ENCODE measurements around the gene ORAI3. TPM values are rescaled to one million over a fixed set of nuclear protein-coding genes. Genes with fewer than 3 reads are reported as not detected.

Gene ORAI3
- total RNA-seq, 1 experiment from 2014 or later, result 9.0 TPM

GRCh38 chr16:30910427-30911029, 38.3 kb upstream of the ORAI3 start:
- Histone ChIP-seq H3K27ac (ENCODE audit: low read depth, low read length) (no peak overlapping the region), H3K4me1 (ENCODE audit: control insufficient read depth in 1 of 2, insufficient read depth in 2 of 2, low read length in 2 of 2) (no peaks in the 10 kb centered on the region), H3K27me3 (ENCODE audit: insufficient read depth, low read length) (no peaks in the 10 kb centered on the region), H3K36me3 (ENCODE audit: control insufficient read depth in 1 of 2, insufficient read depth in 2 of 2, low read length in 2 of 2) (no peaks in the 10 kb centered on the region), H4K20me1 (ENCODE audit: insufficient read depth) (no peaks in the 10 kb centered on the region), H2AFZ (ENCODE audit: low read depth, low read length, poor library complexity, severe bottlenecking) (no peak overlapping the region), H3K9me2 (ENCODE audit: insufficient read depth) (no peaks in the 10 kb centered on the region), H3K9ac (ENCODE audit: low read length) (no peak overlapping the region), H3K79me2 (ENCODE audit: insufficient read depth, low read length) (no peaks in the 10 kb centered on the region), H3K4me3 (replicated peaks in 1 of 2; ENCODE audit: low read depth in 1 of 2, low read length in 2 of 2) (no peak overlapping the region), H3K9me3 (ENCODE audit: control insufficient read depth in 1 of 2, insufficient read depth in 1 of 2, low read depth in 1 of 2, low read length in 2 of 2) (no peaks in the 10 kb centered on the region), H3K4me2 (ENCODE audit: low read length) (no peak overlapping the region)
- DNase-seq (ENCODE audit: low read depth, low spot score), result no peak
- TF ChIP-seq SRF (IDR thresholded peaks at IDR 0.05; ENCODE audit: low read depth) (no peak), ZFX (IDR thresholded peaks at IDR 0.05) (no peak), POLR2A (IDR thresholded peaks at IDR 0.05; ENCODE audit: borderline replicate concordance, extremely low read depth, insufficient read depth, insufficient read length) (no peak), MAX (IDR thresholded peaks at IDR 0.05) (no peak), EZH2phosphoT487 (IDR thresholded peaks at IDR 0.05; ENCODE audit: borderline replicate concordance) (no peak), ZNF274 (IDR thresholded peaks at IDR 0.05; ENCODE audit: low read depth, low read length) (no peak), YY1 (IDR thresholded peaks at IDR 0.05; ENCODE audit: extremely low read depth, insufficient replicate concordance, low read depth, low read length) (no peak), JUND (IDR thresholded peaks at IDR 0.05) (no peak), ATF3 (IDR thresholded peaks at IDR 0.05) (no peak), ZBTB33 (IDR thresholded peaks at IDR 0.05; ENCODE audit: extremely low read depth, insufficient replicate concordance, low read length) (no peak), SIN3A (IDR thresholded peaks at IDR 0.05; ENCODE audit: low read depth) (no peak), FOSL1 (IDR thresholded peaks at IDR 0.05; ENCODE audit: low read depth) (no peak), CTCF (IDR thresholded peaks at IDR 0.05 in 2 of 3, conservative IDR thresholded peaks at IDR 0.05 in 1 of 3; ENCODE audit: borderline replicate concordance in 1 of 3, insufficient read depth in 1 of 3, low read depth in 2 of 3, low read length in 2 of 3) (no peak), SP1 (IDR thresholded peaks at IDR 0.05; ENCODE audit: low read depth) (no peak), ELF1 (IDR thresholded peaks at IDR 0.05; ENCODE audit: borderline replicate concordance, low read depth) (no peak), TCF7L2 (IDR thresholded peaks at IDR 0.05; ENCODE audit: borderline replicate concordance, extremely low read depth, insufficient read depth, insufficient read length) (no peak), CBX3 (IDR thresholded peaks at IDR 0.05; ENCODE audit: low read depth) (no peak), RAD21 (IDR thresholded peaks at IDR 0.05; ENCODE audit: low read depth) (no peak), POLR2AphosphoS5 (IDR thresholded peaks at IDR 0.05; ENCODE audit: low read depth, low read length) (no peak), EZH2 (IDR thresholded peaks at IDR 0.05) (no peak)
- ChIA-PET RAD21 (ENCODE audit: low non-redundant PET in 1 of 2, low total read pairs in 2 of 2, uncharacterized antibody in 2 of 2, unreplicated experiment in 2 of 2) (no interaction called here), POLR2A (interaction anchor here (0.6 kb wide), 1 partner anchor 207 kb away, joined by 4 read pairs; the partner anchor contains the start of gene KAT8), CTCF (no interaction called here)
- intact Hi-C loops (cut with micrococcal nuclease), result no loop called here
- BruUV-seq (replicated peaks), result no TSS peak
- no peak for ATAC-seq
